Measurements from ENCODE around the gene PTTG1IP.

The PTTG1IP gene

DNA sequence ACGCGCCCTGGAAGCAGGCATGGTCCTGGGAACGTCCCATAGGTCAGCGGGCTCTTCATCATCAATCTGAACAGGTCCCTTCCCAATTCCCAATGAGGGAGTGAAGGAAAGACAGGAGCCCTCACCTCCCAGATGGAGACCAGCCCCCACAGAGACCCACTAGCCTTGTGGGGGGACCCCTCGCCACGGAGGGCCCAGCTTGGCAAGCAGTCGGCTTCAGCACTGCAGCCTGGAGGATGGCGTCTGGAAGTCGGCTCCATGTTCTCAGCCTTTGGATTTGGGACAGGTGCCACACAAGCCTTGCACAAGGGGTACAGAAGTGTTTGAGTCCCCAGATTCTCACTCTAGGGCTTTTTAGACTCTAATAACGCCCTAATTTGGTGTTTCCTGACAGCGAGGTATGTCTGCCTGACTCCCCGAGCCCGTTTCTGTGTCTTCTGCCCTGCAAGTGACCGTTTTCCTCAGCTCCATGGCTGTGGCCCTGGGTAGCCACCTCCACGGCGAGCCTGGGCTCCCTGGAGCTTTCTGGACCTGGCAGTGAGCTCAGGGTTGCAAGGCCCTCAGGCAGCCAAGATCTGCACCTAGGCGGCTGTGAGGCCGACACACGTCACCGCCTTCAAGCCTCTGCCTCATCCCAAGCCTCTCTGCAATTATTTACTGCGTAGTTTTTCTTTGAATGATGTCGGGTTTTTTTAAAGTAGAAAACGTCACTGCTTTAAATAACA, 30.6 kb downstream of the PTTG1IP start:
- TF ChIP-seq, protein P1, sequence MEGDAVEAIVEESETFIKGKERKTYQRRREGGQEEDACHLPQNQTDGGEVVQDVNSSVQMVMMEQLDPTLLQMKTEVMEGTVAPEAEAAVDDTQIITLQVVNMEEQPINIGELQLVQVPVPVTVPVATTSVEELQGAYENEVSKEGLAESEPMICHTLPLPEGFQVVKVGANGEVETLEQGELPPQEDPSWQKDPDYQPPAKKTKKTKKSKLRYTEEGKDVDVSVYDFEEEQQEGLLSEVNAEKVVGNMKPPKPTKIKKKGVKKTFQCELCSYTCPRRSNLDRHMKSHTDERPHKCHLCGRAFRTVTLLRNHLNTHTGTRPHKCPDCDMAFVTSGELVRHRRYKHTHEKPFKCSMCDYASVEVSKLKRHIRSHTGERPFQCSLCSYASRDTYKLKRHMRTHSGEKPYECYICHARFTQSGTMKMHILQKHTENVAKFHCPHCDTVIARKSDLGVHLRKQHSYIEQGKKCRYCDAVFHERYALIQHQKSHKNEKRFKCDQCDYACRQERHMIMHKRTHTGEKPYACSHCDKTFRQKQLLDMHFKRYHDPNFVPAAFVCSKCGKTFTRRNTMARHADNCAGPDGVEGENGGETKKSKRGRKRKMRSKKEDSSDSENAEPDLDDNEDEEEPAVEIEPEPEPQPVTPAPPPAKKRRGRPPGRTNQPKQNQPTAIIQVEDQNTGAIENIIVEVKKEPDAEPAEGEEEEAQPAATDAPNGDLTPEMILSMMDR (IDR thresholded peaks at IDR 0.05; ENCODE audit: extremely low read depth, missing control alignments): no peak
- DNase-seq (ENCODE audit: low spot score): no peak

DNA sequence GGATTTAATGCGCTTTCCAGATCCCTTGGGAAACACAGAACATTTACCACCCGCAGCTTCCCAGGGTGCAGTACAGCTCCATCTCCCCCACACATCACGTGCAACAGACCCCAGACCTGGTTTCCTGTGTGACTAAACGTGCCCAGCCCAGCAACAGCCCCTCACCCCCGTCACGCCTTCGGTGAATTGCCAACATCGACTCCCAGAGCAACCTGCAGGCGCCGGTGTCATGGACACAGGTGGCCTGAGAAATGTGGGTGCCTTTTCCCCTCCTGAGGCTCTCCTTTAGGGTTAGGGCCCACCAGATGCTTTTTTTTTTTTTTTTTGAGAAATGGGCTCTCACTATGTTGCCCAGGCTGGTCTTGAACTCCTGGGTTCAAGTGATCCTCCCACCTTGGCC, 31.4 kb downstream of the PTTG1IP start:
- TF ChIP-seq, protein P1 (IDR thresholded peaks at IDR 0.05; ENCODE audit: extremely low read depth, missing control alignments): no peak
- no peak for DNase-seq (ENCODE audit: low spot score)

DNA sequence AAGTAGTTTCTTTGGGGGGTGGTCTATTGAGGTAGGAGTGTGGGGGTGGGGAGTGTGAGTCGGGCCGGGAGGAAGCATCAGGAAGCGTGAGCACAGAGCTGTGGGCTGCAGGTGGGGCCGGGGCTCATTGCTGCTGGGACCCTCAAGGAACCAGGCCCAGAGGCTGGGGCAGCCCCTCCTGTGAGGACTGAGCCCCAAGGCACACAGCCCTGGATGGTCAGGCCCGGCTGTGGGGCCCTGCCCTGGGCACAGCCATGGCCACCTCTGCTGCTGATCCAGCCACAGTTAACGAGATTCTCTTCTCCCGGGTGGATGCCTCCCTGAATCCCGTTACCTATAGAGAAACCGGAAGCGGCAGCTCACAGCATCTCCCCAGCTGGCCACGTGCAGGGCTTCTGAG, 32.7 kb downstream of the PTTG1IP start:
- TF ChIP-seq, protein P1 (IDR thresholded peaks at IDR 0.05; ENCODE audit: extremely low read depth, missing control alignments): no peak
- DNase-seq (ENCODE audit: low spot score): no peak

DNA sequence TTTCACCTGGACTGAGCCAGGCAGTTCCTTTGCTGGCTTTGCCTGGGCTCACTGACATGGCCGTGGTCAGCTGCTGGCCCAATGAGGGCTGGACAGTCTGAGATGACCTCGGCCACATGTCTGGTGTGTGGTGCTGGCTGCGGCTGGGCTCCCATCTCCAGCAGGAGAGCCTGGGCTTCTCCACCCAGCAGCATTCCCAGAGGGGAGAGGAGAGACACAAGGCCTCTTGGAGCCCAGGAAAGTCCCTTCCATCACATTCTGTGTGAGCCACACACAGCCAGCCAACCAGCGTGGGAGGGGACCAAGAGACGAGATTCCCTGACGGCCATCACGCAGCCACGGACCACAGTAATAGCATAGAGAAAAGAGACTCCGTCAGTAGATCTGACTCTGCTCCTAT, 34.5 kb downstream of the PTTG1IP start:
- no peak for DNase-seq (ENCODE audit: low spot score)

DNA sequence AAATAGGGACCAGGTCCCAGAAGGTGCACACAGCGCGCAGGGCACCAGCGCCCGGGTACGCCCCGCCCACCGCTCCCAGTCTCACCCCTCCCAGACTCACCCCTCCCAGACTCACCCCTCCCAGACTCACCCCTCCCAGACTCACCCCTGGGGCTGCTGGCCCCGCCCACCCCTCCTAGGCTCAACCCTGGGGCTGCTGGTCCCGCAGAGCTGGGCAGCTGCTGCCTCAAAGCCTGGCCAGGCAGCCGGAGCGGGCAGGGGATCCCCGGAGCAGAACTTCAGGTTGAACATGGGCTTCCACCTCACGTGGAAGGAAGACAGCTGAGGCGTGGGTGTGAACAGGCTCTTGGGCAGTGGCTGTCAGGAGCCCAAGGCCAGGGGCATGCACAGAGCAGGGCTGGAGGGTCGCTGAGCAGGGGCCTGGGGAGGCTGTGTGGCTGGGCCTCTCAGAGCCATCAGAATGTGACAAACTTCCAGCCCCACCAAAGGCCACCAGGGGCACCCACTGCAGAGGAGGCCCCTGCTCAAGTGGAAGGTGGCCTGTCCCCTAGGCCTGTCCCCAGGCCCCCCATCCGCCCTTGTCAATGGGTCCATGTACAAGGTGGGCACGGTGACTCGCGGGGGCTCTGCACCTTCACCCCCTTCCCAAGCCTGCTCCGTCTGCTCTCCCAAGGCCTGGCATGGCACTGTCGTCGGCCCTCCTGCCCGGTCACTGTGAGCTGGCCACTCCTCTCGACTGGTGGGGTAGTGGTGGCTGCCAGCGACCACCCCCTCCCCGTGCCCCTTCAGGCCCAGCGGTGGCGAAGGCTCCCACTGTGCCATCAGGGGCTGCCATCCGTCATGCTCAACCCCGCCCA, 35.2 kb downstream of the PTTG1IP start:
- TF ChIP-seq, protein P1 (IDR thresholded peaks at IDR 0.05; ENCODE audit: extremely low read depth, missing control alignments): no peak

More for the DNA sequence above, 34.5 kb downstream of the PTTG1IP start:
- TF ChIP-seq, protein P1 (IDR thresholded peaks at IDR 0.05; ENCODE audit: extremely low read depth, missing control alignments): no peak

DNA sequence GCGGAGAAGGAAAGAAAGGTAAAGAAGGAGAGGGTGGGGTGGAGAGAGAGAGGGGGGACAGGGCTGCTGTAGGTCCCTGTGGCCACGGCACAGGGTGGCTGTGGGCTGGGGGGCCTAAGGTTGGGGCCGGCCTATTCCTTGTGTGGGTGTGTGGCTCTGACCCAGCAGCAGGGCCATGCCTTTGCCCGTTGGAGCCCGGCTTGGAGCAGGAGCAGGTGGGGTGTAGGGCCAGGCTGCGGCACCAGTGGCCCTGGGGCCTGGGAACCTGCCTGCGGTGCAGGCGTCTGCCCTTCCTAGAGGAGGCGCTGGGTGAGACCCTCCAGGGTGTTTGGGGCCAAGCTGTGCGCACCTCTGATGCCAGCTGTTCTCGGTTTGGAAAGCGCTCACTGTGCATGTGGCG, 36.0 kb downstream of the PTTG1IP start:
- TF ChIP-seq, protein P1 (IDR thresholded peaks at IDR 0.05; ENCODE audit: extremely low read depth, missing control alignments): no peak
- no peak for DNase-seq (ENCODE audit: low spot score)

More for the DNA sequence above, 35.2 kb downstream of the PTTG1IP start:
- DNase-seq (ENCODE audit: low spot score): no peak

All from GM20000 (cell line).